CD4-positive, alpha-beta T cell treated with Interleukin-4 for 4 hours (primary cell): ENCODE results near the gene ZMIZ1.
A peak's percentile ranks its signal among the peaks of the same experiment; 100 is the strongest.

Source experiments
- DNase-seq: peaks from one replicate; pipeline ENCODE4 v3.0.0-alpha.2; 2020

Gene ZMIZ1

DNA sequence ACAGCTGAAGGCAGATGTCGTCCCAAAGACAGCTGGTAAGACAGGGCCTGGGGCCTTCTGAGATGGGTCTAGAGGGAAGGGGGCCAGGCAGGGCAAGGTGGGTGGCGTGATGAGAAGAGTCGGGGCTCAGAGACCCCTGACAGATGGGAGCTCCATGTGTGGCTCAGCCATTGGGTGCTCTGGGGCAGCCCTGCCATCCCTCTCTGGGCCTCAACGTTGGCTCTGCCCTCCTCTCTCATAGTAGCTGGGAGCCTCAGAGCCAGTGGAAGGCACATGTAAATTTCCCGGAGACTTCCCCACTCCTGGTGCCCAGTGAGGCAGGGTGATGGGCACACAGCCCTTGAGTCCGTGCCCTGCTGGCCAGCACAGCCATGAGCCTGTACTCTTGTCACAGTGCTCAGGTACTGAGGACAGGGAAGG, 280.3 kb downstream of the ZMIZ1 start:
- no peak for DNase-seq

DNA sequence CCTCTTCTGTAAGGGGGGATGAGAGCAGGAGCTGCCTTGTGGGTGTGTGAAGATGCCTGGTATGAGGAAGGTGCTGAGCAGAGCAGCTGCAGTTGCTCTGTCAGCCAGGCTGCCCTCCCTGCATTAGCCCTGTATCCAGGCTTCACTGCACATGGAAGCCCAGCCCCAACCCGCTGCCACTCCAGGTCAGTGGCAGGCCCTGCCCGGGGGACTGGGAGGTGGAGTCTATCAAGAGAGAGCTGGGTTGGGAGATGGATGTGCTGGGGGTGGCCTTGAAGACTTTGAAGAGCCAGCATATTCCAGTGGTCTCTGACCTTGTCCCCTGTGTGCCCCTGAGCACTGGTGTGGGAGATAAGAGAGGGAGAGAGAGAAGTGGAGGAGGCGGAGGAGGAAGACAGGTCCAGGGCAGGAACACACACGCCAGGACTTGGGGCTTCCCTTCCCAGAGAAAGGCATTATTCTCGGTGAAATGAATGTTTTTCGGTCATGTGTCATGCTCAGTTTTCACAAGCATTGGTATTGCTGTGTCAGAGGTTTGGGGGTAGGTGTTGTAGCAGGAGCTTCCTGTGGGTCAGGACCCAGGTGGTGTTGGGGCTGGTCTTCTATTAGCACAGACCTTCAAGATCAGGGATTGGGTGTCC, 281.1 kb downstream of the ZMIZ1 start:
- DNase-seq, result no peak

DNA sequence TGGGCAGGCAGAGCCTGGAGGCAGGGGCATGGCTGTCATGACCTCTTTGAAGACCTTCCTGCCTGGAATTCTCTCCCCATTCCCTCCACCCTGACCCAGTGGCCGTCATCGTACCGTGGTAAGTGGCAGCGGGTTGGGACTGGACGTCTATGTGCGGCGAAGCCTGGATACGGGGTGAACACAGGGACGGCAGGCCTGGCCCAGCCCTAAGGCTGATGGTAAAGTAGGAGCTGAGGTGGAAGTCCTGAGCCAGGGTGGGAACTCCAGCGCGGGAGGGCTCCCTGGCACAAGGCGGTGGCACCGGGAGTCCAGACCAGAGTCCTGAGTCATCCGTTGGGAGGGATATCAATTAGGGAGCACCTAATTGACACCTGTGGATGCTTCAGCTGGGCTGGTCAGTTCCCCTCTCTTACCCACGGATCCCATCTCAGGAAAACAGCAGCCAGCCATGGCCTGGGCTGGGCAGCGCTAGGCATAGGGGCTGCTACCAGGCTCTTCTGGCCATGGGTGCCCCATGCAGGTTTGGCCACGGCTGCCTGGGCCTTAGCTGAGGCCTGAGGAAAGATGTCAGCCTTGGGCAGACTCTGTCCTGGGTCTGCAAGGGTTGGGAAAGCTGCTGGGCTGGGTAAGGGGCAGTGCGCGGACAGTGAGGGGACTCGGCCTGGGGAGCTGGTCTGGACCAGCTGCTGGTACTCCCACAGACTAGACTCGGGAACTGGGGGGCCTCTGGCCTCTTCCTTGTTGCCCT, 281.8 kb downstream of the ZMIZ1 start:
- no peak for DNase-seq

DNA sequence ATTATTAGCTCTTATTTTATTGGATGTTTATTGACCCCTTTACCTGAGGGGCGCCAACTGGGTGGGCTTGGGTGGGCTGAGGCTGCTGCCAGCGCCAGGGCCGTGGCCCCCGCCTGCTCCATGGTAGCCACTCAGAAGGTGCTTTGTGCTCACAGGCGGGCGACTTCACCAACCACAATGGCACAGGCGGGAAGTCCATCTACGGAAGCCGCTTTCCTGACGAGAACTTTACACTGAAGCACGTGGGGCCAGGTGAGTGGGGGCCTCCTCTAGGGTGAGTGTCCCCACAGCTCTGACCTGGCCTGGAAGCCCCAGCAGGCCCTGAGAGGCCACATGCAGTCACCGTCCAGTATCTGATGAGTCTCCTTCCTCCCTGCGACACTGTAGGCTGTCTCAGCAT, 282.6 kb downstream of the ZMIZ1 start:
- no peak for DNase-seq

DNA sequence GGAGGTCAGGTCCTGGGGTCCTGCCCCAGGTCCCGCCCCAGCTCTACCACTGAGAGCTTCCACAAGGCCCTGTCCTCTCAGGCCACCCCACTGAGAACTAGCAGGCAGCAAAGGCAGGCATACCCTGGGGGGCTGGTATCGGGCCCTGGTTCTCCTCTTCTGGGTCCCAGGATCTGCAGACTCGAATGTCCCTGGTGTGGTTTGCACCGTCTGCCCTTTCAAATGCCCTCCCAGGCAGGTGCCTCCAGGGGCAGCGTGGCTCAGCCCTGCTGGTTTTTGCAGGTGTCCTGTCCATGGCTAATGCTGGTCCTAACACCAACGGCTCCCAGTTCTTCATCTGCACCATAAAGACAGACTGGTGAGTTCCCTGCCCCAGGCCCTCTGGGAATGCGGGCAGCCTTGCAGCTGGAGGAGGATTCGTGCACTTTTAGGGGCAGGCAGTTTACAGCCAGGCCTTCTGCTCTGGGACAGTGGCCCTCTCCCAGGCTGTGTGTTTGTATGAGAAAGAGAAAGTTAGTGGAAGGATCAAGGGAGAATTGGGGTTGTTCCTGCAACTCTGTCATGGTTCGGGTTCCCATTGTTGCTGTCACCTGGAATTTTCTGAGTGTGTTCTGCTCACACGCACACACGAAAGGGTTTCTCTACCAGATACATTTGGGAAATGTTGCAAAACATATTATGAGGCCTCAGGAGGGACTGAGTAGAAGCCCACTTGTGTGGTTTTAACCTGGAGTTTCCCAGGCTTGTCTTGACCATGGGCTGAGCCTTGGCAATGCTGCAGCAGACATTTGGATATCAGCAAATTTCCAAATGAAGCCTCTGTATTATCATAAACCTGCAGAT, 283.5 kb downstream of the ZMIZ1 start:
- DNase-seq, result no peak

DNA sequence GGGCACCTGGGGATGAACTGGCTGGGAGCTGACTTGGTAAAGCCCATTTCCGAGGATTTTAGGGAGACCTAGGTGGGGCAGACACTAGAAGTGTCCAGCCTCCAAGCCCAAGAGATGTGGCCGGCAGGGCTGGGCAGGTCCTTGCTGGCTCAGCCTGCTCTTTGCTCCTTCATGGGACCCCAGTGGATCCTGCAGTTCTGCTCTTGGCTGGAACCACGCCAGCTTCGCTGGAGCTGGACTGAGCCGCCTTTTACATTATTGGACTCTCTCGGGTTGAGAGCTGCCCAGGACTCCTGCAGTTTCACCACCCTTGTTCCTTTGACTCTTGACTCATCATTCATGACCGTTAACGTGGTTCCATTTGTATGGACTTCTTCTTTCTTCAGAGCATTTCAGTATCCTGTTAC, 284.2 kb downstream of the ZMIZ1 start:
- DNase-seq, result no peak

DNA sequence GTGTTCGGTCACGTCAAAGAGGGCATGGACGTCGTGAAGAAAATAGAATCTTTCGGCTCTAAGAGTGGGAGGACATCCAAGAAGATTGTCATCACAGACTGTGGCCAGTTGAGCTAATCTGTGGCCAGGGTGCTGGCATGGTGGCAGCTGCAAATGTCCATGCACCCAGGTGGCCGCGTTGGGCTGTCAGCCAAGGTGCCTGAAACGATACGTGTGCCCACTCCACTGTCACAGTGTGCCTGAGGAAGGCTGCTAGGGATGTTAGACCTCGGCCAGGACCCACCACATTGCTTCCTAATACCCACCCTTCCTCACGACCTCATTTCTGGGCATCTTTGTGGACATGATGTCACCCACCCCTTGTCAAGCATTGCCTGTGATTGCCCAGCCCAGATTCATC, 285.0 kb downstream of the ZMIZ1 start:
- DNase-seq, result no peak

DNA sequence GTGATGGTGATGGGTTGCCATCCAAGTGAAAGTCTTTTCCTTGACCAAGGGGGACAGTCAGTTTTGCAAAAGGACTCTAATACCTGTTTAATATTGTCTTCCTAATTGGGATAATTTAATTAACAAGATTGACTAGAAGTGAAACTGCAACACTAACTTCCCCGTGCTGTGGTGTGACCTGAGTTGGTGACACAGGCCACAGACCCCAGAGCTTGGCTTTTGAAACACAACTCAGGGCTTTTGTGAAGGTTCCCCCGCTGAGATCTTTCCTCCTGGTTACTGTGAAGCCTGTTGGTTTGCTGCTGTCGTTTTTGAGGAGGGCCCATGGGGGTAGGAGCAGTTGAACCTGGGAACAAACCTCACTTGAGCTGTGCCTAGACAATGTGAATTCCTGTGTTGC, 285.4 kb downstream of the ZMIZ1 start:
- no peak for DNase-seq

DNA sequence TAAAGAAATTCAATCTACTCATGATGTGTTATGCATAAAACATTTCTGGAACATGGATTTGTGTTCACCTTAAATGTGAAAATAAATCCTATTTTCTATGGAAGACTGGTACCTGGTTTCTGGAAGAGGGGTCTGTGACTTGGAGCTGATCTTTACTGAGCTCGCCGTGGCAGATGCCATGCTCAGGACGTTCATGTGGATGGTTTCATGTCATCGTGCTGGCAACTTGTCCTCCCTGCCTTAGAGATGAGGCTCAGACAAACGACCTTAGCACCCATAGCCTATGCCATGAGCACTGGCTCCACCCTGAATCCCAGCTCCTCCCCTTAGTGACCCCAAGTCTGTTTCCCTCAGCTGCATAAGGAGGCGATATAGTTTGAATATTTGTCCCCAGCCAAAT, 285.8 kb downstream of the ZMIZ1 start:
- no peak for DNase-seq

DNA sequence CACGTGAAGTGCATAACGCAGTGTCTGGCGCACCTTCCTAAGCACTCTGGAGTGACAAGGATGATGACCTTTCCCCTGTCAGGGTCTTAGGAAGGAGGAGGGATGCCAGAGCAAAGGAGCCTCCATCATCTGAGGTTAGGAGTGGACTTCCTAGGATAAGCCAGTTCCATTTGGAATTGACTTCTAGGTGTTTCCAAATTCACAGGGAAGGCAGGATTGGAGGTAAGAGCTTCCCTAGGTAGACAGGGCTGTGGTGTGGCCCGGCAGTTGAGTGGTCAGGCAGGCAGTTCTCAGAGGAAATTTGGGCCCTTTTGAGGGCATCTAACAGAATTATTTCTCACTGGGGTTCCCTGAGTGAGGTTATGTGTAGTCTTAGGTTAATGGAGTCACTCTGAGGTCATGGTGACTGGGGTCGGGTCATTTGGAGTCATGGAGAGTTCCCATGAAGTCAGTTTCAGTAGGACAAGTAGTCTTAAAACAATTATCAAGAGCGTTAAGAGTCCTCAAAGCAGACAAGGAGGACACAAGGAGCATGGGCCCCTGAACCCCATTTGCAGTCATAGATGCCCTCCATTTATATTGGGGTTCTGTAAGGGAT, 286.8 kb downstream of the ZMIZ1 start:
- no peak for DNase-seq

DNA sequence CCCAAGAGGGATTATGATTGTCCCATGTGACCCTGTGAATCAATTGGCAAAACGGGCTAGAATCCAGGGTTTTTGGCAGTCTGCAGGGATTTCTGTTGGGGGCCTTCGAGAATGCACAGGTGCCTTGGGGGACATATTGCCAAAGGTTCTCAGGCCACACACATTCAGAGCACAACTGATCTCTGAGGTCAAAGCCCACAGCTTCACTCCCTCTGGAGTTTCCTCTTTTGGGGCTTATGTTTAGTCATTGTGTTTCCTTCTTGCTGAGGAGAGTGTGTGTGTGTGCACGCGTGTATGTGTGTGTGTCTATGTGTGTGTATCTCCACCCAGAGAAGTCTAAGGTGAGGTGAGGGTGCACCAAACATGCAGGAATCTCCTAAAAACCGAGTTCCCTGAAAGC, 287.3 kb downstream of the ZMIZ1 start:
- peak; percentile 4 for DNase-seq

DNA sequence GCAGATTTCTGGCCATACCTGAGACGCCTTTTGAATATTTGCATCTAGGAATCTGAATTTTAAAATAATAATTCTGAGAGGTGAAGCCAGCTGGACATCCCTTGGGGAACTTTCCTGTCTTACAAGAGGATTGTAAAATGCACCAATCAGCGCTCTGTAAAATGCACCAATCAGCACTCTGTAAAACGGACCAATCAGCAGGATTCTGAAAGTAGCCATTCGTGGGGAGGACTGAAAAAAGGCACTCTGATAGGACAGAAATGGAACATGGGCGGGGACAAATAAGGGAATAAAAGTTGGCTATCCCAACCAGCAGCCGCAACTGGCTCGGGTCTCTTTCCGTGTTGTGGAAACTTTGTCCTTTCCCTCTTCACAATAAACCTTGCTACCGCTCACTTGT, 288.4 kb downstream of the ZMIZ1 start:
- no peak for DNase-seq

DNA sequence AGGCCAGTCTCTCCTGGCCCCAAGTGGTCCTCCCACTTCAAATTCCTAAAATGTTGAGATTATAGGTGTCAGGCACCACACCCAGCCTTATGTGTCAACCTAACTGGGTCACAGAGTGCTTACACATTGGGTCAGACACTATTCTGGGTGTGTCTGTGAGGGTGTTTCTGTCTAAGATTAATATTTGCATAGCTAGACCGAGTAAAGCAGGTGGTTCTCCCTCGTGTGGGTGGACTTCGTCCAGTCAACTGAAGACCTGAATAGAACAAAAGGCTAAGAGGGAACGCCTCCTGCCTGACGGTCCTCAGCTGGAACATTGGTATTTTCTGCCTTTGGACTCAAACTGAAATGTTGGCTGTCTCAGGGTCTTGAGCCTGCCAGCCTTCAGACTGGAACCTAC, 290.0 kb downstream of the ZMIZ1 start:
- DNase-seq, result no peak

DNA sequence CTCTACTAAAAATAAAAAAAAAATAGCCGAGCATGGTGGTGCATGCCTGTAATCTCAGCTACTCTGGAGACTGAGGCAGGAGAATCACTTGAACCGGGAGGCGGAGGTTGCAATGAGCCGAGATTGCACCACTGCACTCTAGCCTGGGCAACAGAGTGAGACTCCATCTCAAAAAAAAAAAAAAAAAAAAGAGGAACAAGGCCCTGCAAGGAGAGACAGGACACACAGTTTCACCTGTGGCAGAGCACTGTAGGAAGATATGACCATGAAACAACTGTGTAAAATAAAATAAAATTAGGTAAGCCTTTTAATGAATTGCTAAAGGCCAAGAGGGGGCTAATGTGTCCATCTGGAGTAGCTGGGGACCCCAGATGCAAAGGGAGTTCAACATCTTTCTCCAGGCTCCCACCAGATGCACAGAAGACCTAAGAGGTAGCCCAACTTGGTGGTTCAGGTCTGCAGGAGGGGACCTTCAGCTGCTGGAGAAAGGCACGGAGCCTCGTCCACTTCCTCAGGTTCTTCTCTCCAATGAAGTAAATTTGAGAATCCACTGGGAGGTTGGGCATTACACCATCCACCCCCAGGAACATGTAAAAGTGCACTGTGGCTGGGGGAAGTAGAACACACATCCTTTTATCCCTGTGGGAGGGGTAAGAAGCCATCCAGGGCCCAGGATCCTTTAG, 291.2 kb downstream of the ZMIZ1 start:
- no peak for DNase-seq

DNA sequence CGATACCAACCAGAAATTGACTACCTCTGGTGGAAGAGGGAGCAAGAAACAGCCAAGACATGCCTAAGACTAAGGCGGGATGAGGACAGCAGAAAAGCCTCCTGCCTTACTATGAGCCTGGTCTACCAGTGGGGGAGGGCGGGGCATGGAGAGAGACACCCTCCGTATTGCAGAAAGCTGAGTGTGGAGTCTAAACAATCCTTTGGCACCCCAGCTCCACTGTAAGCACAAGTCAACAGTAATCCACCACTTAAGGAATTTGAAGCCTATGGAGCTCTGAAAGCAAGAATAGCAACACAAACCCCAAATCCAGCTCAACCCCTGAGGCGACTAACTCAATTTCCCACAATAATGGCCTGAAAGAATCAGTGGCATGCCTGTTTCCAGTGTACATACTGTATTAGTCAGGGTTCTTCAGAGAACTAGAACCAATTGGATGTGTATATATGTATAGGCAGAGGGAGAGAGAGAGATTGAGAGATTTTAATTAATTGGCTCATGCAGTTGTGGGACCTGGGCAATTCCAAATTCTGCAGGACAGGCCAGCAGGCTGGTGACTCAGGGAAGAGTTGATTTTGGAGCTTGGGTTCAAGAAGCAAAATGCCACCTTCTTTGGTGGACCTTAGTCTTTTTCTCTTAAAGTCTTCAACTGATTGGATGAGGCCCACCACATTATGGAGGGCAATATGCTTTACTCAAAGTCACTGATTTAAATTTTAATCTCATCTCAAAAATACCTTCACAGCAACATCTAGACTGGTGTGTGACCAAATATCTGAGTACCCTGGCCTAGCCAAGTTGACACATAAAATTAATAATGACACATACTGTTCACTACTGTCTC, 292.0 kb downstream of the ZMIZ1 start:
- no peak for DNase-seq

DNA sequence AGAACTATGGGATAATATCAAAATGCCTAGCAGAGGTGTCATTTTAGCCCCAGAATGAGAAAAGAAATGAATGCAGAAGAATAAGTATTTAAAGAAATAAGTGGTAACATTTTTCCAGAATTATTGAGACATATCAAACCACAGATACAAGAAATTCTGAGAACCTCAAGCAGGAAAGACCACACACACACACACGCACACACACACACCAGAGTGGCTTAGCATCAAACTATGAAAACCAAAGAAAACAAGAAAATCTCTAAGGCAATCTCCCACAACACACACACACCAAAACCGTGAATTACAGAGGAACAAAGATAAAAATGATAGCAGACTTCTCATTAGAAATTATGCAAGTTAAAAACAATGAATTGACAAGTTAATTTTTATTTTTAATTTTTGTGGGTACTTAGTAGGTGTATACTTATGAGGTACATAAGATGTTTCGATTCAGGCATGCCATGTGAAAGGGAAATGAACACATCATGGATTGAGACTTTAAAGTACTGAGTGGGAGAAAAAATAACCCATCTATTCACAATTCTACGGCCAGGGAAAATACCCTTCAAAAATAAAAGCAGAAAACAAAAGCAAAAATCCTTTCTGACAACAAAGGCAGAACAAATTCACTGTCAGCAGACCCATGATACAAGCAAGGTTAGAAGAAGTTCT, 293.1 kb downstream of the ZMIZ1 start:
- DNase-seq, result peak; percentile 25
